PFSK-1 (cell line): Measurements from ENCODE around the gene ELMOD3.

Experiments
- FOXP2 ChIP-seq: optimal IDR thresholded peaks from 2 replicates; pipeline ENCODE3; 2011; ENCODE audit warnings: borderline replicate concordance, control low read depth, inconsistent platforms; ENCODE audit not compliant: insufficient read depth; ENCODE audit errors: extremely low read length, extremely low read depth
- POLR2AphosphoS5 ChIP-seq: IDR thresholded peaks from 2 replicates; pipeline ENCODE4 v1.6.1; 2012; ENCODE audit warnings: low read depth, mild to moderate bottlenecking, control low read depth, low read length, moderate library complexity
- SIN3A ChIP-seq: IDR thresholded peaks from 2 replicates; pipeline ENCODE4 v1.6.1; 2012; ENCODE audit warnings: mild to moderate bottlenecking, low read length, moderate library complexity, borderline replicate concordance; ENCODE audit not compliant: insufficient read depth
- TAF1 ChIP-seq: IDR thresholded peaks from 2 replicates; pipeline ENCODE4 v1.6.1; 2012; ENCODE audit warnings: low read length, control low read depth, borderline replicate concordance; ENCODE audit not compliant: insufficient read depth
- TF ChIP-seq, protein P1 (sequence below), 2 experiments: IDR thresholded peaks; 2 replicates each; pipeline versions ENCODE4 v1.6.1 to v1.8.0; 2011 to 2012; ENCODE audit warnings: low read depth in 2 of 2, low read length in 2 of 2, control low read depth in 1 of 2, inconsistent platforms in 1 of 2, mild to moderate bottlenecking in 1 of 2, moderate library complexity in 1 of 2; ENCODE audit not compliant: insufficient read depth in 1 of 2

Gene ELMOD3

DNA sequence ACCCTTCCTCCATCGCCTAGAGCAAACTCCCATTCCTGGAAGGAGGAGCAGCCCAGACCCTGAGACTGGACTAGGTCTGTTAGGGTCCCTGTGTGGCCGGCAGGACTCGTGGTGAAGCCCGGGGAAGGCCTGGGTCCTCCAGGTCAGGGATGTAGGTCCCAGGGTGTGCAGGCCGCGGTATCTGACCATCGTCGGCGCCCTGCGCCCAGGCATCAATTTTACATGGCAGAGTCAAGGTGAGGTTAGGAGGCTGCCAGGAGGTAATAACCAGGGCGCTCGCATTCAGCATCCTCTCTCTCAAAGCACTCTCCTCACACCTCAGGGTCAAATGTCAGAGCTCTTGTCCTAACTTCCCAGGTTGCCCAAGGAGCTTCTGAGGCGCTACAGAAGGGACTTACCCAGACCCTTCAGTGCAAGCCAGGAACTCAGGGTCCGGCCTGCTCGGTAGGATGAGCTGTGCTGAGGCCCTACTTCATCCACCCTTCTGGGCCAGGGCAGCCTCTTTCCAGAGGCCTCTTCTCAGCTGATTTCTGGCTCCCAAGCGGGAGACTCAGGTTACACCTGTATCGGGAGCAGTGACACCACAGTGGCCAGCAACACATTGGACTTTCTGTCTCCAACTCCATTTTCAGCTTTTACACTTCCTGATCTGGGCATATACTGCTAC lies 64.6 kb downstream of the ELMOD3 start:
- TF ChIP-seq TAF1, result no peak
- TF ChIP-seq, protein P1, sequence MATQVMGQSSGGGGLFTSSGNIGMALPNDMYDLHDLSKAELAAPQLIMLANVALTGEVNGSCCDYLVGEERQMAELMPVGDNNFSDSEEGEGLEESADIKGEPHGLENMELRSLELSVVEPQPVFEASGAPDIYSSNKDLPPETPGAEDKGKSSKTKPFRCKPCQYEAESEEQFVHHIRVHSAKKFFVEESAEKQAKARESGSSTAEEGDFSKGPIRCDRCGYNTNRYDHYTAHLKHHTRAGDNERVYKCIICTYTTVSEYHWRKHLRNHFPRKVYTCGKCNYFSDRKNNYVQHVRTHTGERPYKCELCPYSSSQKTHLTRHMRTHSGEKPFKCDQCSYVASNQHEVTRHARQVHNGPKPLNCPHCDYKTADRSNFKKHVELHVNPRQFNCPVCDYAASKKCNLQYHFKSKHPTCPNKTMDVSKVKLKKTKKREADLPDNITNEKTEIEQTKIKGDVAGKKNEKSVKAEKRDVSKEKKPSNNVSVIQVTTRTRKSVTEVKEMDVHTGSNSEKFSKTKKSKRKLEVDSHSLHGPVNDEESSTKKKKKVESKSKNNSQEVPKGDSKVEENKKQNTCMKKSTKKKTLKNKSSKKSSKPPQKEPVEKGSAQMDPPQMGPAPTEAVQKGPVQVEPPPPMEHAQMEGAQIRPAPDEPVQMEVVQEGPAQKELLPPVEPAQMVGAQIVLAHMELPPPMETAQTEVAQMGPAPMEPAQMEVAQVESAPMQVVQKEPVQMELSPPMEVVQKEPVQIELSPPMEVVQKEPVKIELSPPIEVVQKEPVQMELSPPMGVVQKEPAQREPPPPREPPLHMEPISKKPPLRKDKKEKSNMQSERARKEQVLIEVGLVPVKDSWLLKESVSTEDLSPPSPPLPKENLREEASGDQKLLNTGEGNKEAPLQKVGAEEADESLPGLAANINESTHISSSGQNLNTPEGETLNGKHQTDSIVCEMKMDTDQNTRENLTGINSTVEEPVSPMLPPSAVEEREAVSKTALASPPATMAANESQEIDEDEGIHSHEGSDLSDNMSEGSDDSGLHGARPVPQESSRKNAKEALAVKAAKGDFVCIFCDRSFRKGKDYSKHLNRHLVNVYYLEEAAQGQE (IDR thresholded peaks at IDR 0.05; ENCODE audit: insufficient read depth in 1 of 2, low read depth in 2 of 2, low read length in 2 of 2), result no peak
- TF ChIP-seq SIN3A, result no peak
- no peak for TF ChIP-seq POLR2AphosphoS5
- no peak for TF ChIP-seq FOXP2

DNA sequence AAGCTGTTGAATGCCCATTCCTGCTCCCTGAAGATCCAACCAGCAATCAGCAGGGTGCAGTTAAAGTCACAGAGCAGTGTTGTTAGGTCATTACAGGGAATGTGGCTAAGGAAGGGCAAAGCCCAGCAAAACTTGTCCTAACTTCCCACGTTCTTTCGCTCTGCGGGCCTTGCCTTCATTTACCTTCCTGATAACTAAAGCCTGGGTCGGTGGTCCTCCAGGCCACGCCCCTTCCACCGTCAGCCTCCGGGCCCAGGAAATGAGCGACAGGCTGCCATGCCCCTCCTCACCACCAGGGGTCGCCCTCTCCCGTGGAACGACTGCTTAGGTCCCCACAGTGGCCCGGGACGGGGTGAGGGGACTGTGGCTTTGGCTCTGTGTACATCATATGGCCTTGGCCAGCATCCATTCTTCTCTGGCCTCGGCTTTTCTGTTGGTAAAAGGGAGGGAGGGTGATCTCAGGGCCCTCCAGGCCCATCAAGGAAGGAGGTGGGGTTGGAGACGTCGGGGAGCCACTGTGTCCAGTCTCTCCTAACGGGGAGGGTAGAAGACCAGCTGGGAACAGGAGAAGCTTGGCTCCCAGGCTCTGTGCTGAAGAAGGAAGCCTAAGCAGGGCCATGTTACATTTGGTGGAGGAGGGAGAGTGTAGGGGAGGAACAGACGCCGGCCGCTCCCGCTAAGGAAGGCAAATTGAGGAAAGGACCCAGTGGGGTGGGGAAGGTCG lies 66.1 kb downstream of the ELMOD3 start:
- TF ChIP-seq POLR2AphosphoS5 (peak; percentile 12; the same call in 1 of the 2 replicates), SIN3A (no peak), TAF1 (peak; percentile 38; the same call in 1 of the 2 replicates)
- TF ChIP-seq, protein P1 (IDR thresholded peaks at IDR 0.05; ENCODE audit: insufficient read depth in 1 of 2, low read depth in 2 of 2, low read length in 2 of 2), result no peak

DNA sequence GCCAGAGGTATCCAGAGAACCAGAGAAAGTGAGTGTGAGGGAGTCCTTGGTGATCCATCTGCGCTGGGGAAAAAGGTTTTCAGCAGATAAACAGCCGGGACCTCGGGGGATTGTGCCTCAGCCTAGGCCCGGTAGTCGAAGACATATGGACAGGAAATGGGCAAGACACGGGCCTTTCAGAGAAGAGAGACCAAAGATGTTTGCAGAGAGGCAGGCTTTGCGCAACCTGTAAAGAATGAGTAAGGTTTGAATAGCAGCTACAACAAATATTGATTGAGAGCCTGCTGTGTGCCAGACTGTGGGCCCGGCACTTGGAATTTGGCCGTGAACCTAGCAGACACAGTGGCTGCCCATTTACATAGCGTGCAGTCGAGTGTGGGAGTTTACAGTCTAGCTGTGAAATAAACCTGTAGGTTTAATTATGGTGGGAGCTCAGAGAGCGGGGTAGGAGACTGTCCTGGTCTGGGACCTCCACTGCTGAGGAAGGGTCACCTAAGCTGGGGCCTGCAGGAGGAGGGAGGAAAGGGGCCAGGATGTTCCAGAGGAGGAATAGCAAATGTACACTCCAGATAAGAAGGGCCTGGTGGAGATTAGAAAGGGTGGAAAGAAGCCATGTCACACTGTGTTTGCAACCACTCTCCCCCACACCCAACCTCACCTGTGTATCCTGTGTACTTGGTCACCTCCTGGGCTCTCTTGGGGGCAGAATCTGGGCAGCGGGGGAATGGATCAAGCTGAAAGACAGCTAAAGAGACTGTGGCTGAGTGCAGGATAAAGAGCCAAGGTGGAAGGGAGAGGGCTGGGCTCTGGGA lies 66.9 kb downstream of the ELMOD3 start:
- TF ChIP-seq, protein P1 (IDR thresholded peaks at IDR 0.05; ENCODE audit: insufficient read depth in 1 of 2, low read depth in 2 of 2, low read length in 2 of 2), result no peak
- TF ChIP-seq POLR2AphosphoS5 (no peak), FOXP2 (no peak)

DNA sequence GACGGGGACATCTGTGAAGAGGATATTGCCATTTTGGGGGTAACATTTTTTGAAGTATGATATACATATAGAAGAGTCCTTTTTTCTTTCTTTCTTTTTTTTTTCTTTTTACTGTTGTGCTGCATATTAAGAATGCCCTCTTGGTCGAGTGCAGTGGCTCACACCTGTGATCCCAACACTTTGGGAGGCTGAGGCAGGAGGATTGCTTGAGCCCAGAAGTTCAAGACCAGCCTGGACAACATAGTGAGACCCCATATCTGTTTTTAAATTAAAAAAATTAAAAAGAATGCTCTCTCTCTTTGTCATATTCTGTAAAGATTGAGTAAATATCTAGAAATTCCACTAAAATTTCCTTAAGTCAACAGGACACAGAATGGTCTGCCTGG lies 67.5 kb downstream of the ELMOD3 start:
- TF ChIP-seq TAF1 (no peak), POLR2AphosphoS5 (no peak), SIN3A (no peak), FOXP2 (no peak)
- TF ChIP-seq, protein P1 (IDR thresholded peaks at IDR 0.05; ENCODE audit: insufficient read depth in 1 of 2, low read depth in 2 of 2, low read length in 2 of 2), result no peak

DNA sequence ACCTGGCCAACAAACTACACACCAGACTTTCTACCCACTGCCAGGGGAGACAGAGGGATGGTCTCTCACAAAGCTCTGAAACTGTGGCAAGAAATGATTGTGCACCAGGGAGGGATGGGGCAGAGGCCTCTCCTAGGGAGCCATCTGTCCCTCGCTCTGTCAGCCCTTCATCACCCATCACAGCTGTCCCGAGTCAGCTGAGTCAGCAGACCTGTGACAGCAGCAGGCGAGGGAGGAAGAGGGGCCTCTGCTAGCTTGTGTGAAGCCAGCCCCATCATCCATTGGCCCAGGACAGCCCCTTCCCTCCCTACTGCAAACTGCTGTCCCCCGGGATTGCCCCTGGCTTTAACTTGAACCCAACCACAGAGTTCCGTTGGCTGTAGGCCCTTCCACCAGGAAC lies 69.0 kb downstream of the ELMOD3 start:
- no peak for TF ChIP-seq POLR2AphosphoS5
- no peak for TF ChIP-seq FOXP2
- TF ChIP-seq, protein P1 (IDR thresholded peaks at IDR 0.05; ENCODE audit: insufficient read depth in 1 of 2, low read depth in 2 of 2, low read length in 2 of 2), result no peak
- TF ChIP-seq TAF1, result no peak
- TF ChIP-seq SIN3A, result no peak
